Hepatocyte (in vitro differentiated cells): ENCODE measurements around the gene ZNF227.
"Not testable (repeated sequence)": the region's sequence is repeated elsewhere in the genome, so short reads cannot be mapped to it uniquely, and the experiment has no call there.

ENCODE experiments used
- CTCF ChIP-seq: fragments of 200-600 bp; sonication (generic); IDR thresholded peaks from 2 replicates; pipeline ENCODE4 v1.5.1; 2016; ENCODE audit warnings: antibody characterized with exemption, mild to moderate bottlenecking; ENCODE audit not compliant: poor library complexity
- EZH2 ChIP-seq: fragments of 200-600 bp; sonication (generic); IDR thresholded peaks from 2 replicates; pipeline ENCODE4 v1.6.1; 2016; ENCODE audit warnings: antibody characterized with exemption, mild to moderate bottlenecking, borderline replicate concordance
- EZH2phosphoT487 ChIP-seq: fragments of 200-600 bp; sonication (generic); IDR thresholded peaks from one replicate; pipeline ENCODE4 v1.6.1; 2018; ENCODE audit warnings: antibody characterized with exemption, mild to moderate bottlenecking, low read depth, moderate library complexity; ENCODE audit not compliant: unreplicated experiment, severe bottlenecking

DNA sequence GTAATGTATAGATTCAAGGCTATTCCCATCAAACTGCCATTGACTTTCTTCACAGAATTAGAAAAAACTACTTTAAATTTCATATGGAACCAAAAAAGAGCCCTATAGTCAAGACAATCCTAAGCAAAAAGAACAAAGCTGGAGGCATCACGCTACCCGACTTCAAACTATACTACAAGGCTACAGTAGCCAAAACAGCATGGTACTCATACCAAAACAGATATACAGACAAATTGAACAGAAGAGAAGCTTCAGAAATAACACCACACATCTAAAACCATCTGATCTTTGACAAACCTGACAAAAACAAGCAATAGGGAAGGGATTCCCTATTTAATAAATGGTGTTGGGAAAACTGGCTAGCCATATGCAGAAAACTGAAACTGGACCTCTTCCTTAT, 40.0 kb downstream of the ZNF227 start:
- TF ChIP-seq CTCF, EZH2, EZH2phosphoT487: not testable (repeated sequence)
